ENCODE measurements around the gene DNAH2. TPM values are rescaled to one million over a fixed set of nuclear protein-coding genes. Genes with fewer than 3 reads are reported as not detected.
A peak's percentile ranks its signal among the peaks of the same experiment; 100 is the strongest.

DNAH2 gene
- total RNA-seq, 1 donor from 2014 or later = 0.31 TPM

DNA sequence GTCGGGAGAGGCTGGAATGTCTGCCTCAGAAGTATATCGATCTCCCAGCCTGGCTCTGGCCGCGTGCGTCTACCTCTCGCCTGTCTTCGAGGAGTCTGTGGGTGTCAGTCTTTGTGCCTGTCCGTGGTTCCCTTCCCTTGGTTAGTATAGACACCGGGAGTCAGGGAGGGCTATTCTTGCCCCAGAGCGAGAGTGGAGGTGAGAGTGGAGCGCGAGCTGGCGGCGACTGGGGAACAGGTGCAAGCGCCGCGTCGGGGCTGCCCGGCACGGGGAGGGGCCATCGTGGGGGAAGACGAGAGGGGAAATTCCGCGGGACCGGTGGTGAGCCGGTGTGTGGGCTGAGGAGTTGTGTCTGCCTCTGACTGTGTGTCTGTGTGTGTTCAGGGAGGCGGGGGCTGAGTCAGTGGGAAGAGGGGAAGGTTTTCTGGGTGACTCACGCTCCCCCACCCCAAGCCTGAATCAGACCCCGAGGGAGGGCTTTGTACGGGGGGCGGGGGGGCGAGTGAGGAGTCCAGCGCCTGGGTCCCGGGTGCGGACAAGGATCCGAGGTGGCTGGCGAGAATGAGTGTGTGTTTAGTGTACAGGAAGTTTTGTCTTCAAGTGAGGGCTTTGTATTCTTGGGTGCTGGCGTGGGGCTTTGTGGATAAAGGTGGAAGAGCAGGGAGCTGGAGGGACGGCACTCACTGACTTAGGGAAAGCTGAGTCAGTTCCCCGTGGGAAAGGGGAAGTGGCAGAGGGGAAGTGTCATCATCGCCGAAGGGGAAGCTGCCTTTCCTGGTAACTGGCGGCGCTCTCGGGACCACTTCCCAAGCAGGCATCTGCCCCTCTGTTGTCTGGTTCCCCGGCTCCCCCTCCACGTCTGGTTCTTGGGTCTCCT lies 125.1 kb downstream of the DNAH2 start:
- ATAC-seq (peak; percentile 38), DNase-seq (ENCODE audit: low spot score) (peak; percentile 86)
- intact Hi-C loops (cut with DNase I) = loop anchor here (5.0 kb wide), 1 partner anchor 330 kb away; no protein-coding TSS in a partner anchor

- DNase-seq (ENCODE audit: low spot score) (no peak), ATAC-seq (no peak)
- intact Hi-C loops (cut with DNase I) = loop anchor here (5.0 kb wide), 1 partner anchor 329 kb away; no protein-coding TSS in a partner anchor
Observed at GRCh38 chr17:7843257-7843535, 125.7 kb downstream of the DNAH2 start.

DNA sequence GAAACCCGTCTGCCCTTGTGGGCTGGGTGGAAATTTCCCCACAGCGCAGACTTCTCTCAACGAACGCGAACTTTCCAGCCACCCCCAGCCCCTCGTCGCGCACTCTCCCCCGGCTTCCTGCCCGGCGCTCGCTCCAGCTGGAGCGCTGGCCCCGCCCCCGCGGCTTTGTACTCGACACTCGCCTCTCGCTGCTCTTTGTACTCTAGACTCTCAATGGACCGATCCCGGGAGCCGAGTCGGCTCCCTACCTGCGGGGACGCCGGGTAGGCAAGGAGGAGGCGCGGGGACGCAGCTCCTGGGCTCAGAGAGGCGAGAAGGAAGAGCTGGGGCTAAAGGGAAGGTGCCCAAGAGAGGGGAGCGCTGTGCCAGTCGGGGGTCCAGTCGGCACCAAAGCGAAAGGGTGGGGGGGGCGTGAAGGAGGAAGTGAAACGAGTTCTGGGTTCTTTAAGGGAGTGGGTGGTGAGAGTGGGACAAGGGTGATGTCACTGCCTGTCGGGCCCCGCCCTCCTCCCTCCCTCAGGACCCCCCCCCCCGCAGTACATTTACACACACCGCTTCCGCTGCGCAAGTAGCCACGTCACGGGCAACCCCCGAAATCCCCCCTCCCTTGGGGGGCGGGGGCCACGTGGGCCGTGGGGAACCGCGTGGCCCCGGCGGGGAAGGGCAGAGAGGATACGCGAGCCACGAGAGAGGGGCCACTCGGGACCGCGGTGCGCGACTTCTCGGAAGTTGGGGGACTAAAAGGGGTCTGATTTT lies 126.2 kb downstream of the DNAH2 start:
- peak; percentile 89 for DNase-seq (ENCODE audit: low spot score)
- intact Hi-C loops (cut with DNase I) = loop anchor here (5.0 kb wide), 1 partner anchor 329 kb away; no protein-coding TSS in a partner anchor
- ATAC-seq = peak; percentile 49

- peak; percentile 93 for DNase-seq (ENCODE audit: low spot score)
- ATAC-seq = peak; percentile 81
- intact Hi-C loops (cut with DNase I) = loop anchor here (5.0 kb wide), 1 partner anchor 328 kb away; no protein-coding TSS in a partner anchor
Observed at GRCh38 chr17:7844292-7845154, 127.0 kb downstream of the DNAH2 start.

- intact Hi-C loops (cut with DNase I) = no loop called here
- ATAC-seq = no peak
- DNase-seq (ENCODE audit: low spot score) = no peak
Observed at GRCh38 chr17:7845359-7846062, 128.0 kb downstream of the DNAH2 start.

DNA sequence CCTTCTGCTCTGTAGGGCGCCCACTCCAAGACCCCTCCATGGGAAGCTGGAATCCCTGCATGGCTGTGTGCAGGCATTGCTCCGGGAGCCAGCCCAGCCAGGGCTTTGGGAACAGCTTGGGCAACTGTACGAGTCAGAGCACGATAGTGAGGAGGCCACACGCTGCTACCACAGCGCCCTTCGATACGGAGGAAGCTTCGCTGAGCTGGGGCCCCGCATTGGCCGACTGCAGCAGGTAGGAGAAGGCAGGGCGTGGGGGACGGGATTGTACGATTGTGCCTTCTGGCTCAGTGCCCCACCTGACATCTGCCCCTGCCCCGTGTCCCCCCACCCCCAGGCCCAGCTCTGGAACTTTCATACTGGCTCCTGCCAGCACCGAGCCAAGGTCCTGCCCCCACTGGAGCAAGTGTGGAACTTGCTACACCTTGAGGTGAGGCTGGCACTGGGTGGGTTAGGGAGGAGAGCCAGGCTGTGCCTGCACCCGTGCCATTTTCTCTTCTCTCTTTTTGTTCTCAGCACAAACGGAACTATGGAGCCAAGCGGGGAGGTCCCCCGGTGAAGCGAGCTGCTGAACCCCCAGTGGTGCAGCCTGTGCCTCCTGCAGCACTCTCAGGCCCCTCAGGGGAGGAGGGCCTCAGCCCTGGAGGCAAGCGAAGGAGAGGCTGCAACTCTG lies 128.7 kb downstream of the DNAH2 start:
- intact Hi-C loops (cut with DNase I) = no loop called here
- ATAC-seq (no peak), DNase-seq (ENCODE audit: low spot score) (no peak)

- DNase-seq (ENCODE audit: low spot score) (no peak), ATAC-seq (no peak)
- intact Hi-C loops (cut with DNase I) = no loop called here
Observed at GRCh38 chr17:7846765-7847661, 129.5 kb downstream of the DNAH2 start.

DNA sequence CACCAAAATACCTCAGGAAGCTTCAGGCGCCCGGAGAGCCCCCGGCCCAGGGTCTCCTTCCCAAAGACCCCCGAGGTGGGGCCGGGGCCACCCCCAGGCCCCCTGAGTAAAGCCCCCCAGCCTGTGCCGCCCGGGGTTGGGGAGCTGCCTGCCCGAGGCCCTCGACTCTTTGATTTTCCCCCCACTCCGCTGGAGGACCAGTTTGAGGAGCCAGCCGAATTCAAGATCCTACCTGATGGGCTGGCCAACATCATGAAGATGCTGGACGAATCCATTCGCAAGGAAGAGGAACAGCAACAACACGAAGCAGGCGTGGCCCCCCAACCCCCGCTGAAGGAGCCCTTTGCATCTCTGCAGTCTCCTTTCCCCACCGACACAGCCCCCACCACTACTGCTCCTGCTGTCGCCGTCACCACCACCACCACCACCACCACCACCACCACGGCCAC lies 130.6 kb downstream of the DNAH2 start:
- intact Hi-C loops (cut with DNase I) = no loop called here
- DNase-seq (ENCODE audit: low spot score) = no peak
- ATAC-seq = no peak

GRCh38 chr17:7848739-7849129 lies 131.2 kb downstream of the DNAH2 start:
- no peak for DNase-seq (ENCODE audit: low spot score)
- intact Hi-C loops (cut with DNase I) = no loop called here
- ATAC-seq = no peak

DNA sequence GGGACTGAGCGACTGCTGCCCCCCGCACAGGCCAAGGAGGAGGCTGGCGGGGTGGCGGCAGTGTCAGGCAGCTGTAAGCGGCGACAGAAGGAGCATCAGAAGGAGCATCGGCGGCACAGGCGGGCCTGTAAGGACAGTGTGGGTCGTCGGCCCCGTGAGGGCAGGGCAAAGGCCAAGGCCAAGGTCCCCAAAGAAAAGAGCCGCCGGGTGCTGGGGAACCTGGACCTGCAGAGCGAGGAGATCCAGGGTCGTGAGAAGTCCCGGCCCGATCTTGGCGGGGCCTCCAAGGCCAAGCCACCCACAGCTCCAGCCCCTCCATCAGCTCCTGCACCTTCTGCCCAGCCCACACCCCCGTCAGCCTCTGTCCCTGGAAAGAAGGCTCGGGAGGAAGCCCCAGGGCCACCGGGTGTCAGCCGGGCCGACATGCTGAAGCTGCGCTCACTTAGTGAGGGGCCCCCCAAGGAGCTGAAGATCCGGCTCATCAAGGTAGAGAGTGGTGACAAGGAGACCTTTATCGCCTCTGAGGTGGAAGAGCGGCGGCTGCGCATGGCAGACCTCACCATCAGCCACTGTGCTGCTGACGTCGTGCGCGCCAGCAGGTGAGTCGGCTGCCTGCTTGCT lies 131.7 kb downstream of the DNAH2 start:
- DNase-seq (ENCODE audit: low spot score) (no peak), ATAC-seq (no peak)
- intact Hi-C loops (cut with DNase I) = no loop called here

DNA sequence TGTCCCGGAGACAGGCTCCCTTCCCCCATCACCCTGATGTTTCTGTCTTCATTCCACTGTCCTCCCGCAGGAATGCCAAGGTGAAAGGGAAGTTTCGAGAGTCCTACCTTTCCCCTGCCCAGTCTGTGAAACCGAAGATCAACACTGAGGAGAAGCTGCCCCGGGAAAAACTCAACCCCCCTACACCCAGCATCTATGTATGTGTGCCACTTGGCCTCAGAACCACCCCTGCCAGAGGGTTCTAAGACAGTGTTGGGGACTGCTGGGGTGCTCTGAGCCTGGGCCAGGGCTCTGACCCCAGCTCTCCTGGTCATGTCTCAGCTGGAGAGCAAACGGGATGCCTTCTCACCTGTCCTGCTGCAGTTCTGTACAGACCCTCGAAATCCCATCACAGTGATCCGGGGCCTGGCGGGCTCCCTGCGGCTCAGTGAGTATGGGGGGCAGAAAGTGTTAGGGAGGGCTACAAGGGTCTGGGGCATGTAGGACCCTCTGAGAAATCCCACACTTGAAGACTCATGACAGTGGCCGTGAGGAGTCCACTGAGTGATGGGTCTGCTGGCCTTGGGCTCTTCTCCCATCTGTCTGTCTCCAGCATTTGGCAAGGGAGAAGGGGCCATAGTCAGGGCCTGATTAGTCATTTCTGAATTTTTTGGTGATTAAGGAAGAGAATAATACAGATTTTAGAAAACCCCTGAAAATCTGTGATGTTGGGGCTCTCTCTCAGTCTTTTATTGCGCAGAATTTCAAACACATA lies 132.4 kb downstream of the DNAH2 start:
- ATAC-seq (no peak), DNase-seq (ENCODE audit: low spot score) (no peak)
- intact Hi-C loops (cut with DNase I) = loop anchor here (10.0 kb wide), 1 partner anchor 835 kb away; the partner anchor contains the start of gene RNASEK

DNA sequence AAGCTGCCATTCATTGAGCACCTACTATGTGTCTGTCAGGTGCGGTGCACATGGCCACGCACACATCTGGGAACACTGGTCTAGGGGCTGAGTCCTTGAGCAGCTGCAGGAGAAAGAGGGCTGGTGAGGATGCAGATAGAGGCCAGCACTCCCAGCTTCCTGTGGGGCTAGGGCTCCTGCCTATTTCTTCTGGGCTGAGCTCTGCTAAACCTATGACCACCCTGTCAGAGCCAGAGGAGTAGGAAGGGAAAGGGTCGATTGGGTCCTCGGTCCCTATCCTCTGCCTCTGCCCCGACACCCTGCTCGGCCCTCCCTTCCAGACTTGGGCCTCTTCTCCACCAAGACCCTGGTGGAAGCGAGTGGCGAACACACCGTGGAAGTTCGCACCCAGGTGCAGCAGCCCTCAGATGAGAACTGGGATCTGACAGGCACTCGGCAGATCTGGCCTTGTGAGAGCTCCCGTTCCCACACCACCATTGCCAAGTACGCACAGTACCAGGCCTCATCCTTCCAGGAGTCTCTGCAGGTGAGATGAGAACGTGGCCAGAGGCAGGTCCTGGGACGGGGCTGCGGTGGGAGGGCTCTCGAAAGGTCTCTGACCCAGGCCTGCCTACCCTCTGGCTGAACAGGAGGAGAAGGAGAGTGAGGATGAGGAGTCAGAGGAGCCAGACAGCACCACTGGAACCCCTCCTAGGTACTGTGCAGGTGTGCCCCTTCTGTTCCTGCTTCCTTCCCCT lies 133.3 kb downstream of the DNAH2 start:
- no peak for DNase-seq (ENCODE audit: low spot score)
- peak; percentile 0 for ATAC-seq
- intact Hi-C loops (cut with DNase I) = loop anchor here (10.0 kb wide), 1 partner anchor 836 kb away; the partner anchor contains the start of gene RNASEK

DNA sequence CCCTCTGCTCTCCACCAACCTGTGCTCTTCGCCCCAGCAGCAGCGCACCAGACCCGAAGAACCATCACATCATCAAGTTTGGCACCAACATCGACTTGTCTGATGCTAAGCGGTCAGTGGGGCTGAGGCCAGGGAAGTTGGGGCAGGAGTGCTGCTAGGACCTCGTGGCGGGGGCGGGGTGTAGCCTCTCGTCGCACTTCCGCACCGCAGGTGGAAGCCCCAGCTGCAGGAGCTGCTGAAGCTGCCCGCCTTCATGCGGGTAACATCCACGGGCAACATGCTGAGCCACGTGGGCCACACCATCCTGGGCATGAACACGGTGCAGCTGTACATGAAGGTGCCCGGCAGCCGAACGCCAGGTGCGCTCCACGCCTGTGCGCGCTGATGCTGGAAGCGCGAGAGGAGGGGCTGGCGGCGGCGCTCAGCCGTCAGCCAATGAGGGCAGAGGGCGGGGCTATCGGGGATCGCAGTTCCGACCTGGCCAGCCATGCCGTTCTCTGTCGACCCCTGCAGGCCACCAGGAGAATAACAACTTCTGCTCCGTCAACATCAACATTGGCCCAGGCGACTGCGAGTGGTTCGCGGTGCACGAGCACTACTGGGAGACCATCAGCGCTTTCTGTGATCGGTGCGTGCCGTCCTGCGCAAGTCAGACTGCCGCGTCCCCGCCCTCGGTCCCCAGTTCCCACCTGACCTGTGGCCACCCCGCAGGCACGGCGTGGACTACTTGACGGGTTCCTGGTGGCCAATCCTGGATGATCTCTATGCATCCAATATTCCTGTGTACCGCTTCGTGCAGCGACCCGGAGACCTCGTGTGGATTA lies 134.1 kb downstream of the DNAH2 start:
- DNase-seq (ENCODE audit: low spot score) (peak; percentile 94), ATAC-seq (peak; percentile 75)
- intact Hi-C loops (cut with DNase I) = loop anchor here (10.0 kb wide), 1 partner anchor 837 kb away; the partner anchor contains the start of gene RNASEK

DNA sequence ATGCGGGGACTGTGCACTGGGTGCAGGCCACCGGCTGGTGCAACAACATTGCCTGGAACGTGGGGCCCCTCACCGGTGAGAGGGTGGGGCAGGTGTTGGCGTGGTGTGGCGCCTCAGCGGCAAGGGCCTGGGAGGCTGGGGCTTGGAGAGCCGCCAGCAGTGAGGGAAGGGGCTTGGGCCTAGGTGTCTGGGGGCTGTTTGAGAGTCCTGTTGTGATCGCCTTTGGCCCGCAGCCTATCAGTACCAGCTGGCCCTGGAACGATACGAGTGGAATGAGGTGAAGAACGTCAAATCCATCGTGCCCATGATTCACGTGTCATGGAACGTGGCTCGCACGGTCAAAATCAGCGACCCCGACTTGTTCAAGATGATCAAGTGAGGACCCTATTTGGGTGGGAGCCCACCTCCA lies 134.7 kb downstream of the DNAH2 start:
- DNase-seq (ENCODE audit: low spot score) (peak; percentile 73), ATAC-seq (no peak)
- intact Hi-C loops (cut with DNase I) = loop anchor here (10.0 kb wide), 1 partner anchor 837 kb away; the partner anchor contains the start of gene RNASEK

All from sciatic nerve (tissue), 2 donors.